ENCODE results near the gene TRPM2. TPM values are rescaled to one million over a fixed set of nuclear protein-coding genes. Genes with fewer than 3 reads are reported as not detected.
A peak's percentile ranks its signal among the peaks of the same experiment; 100 is the strongest.
"Not testable (repeated sequence)": the region's sequence is repeated elsewhere in the genome, so short reads cannot be mapped to it uniquely, and the experiment has no call there.

The TRPM2 gene
- total RNA-seq, 1 donor from 2014 or later = 2.7 TPM

GRCh38 chr21:44380876-44381275 is 27.5 kb downstream of the TRPM2 start:
- ATAC-seq (no peak), DNase-seq (ENCODE audit: missing footprints) (no peak)
- intact Hi-C loops (cut with DNase I) = no loop called here

GRCh38 chr21:44381874-44382273 is 28.5 kb downstream of the TRPM2 start:
- intact Hi-C loops (cut with DNase I) = no loop called here
- ATAC-seq (no peak), DNase-seq (ENCODE audit: missing footprints) (no peak)

- DNase-seq (ENCODE audit: missing footprints) (no peak), ATAC-seq (no peak)
- intact Hi-C loops (cut with DNase I) = no loop called here
These were observed 29.1 kb downstream of the TRPM2 start for GRCh38 chr21:44382536-44382935.

GRCh38 chr21:44383216-44383615 is 29.8 kb downstream of the TRPM2 start:
- ATAC-seq = no peak
- DNase-seq (ENCODE audit: missing footprints) = no peak
- intact Hi-C loops (cut with DNase I) = no loop called here

GRCh38 chr21:44384968-44385367 is 31.5 kb downstream of the TRPM2 start:
- intact Hi-C loops (cut with DNase I) = no loop called here
- DNase-seq (ENCODE audit: missing footprints) (no peak), ATAC-seq (no peak)

GRCh38 chr21:44389335-44389734 is 35.9 kb downstream of the TRPM2 start:
- intact Hi-C loops (cut with DNase I) = no loop called here
- DNase-seq (ENCODE audit: missing footprints) (no peak), ATAC-seq (no peak)

- intact Hi-C loops (cut with DNase I) = no loop called here
- no peak for ATAC-seq
- DNase-seq (ENCODE audit: missing footprints) = no peak
These were observed 37.5 kb downstream of the TRPM2 start for GRCh38 chr21:44390886-44391285.

- DNase-seq (ENCODE audit: missing footprints) (peak; percentile 91), ATAC-seq (no peak)
- intact Hi-C loops (cut with DNase I) = no loop called here
These were observed 38.1 kb downstream of the TRPM2 start for GRCh38 chr21:44391345-44392091.

GRCh38 chr21:44392185-44392584 is 38.8 kb downstream of the TRPM2 start:
- ATAC-seq (no peak), DNase-seq (ENCODE audit: missing footprints) (no peak)
- intact Hi-C loops (cut with DNase I) = no loop called here

GRCh38 chr21:44392916-44393315 is 39.5 kb downstream of the TRPM2 start:
- ATAC-seq = no peak
- intact Hi-C loops (cut with DNase I) = no loop called here
- no peak for DNase-seq (ENCODE audit: missing footprints)

- DNase-seq (ENCODE audit: missing footprints) = no peak
- ATAC-seq = no peak
- intact Hi-C loops (cut with DNase I) = no loop called here
These were observed 41.3 kb downstream of the TRPM2 start for GRCh38 chr21:44394733-44395132.

- intact Hi-C loops (cut with DNase I) = no loop called here
- no peak for DNase-seq (ENCODE audit: missing footprints)
- ATAC-seq = no peak
These were observed 41.8 kb downstream of the TRPM2 start for GRCh38 chr21:44395260-44395659.

GRCh38 chr21:44396803-44397202 is 43.4 kb downstream of the TRPM2 start:
- intact Hi-C loops (cut with DNase I); DNase-seq (ENCODE audit: missing footprints); ATAC-seq: not testable (repeated sequence)

- ATAC-seq (no peak), DNase-seq (ENCODE audit: missing footprints) (no peak)
- intact Hi-C loops (cut with DNase I) = no loop called here
These were observed 44.1 kb downstream of the TRPM2 start for GRCh38 chr21:44397431-44398031.

- ATAC-seq = no peak
- intact Hi-C loops (cut with DNase I) = no loop called here
- no peak for DNase-seq (ENCODE audit: missing footprints)
These were observed 45.1 kb downstream of the TRPM2 start for GRCh38 chr21:44398499-44398898.

GRCh38 chr21:44399151-44399954 is 45.9 kb downstream of the TRPM2 start:
- no peak for ATAC-seq
- intact Hi-C loops (cut with DNase I) = no loop called here
- DNase-seq (ENCODE audit: missing footprints) = no peak

- ATAC-seq (no peak), DNase-seq (ENCODE audit: missing footprints) (no peak)
- intact Hi-C loops (cut with DNase I) = no loop called here
These were observed 46.8 kb downstream of the TRPM2 start for GRCh38 chr21:44399955-44400790.

GRCh38 chr21:44400791-44401385 is 47.5 kb downstream of the TRPM2 start:
- no peak for ATAC-seq
- intact Hi-C loops (cut with DNase I) = no loop called here
- no peak for DNase-seq (ENCODE audit: missing footprints)

Measured in Right ventricle myocardium inferior (tissue), 1 donor.